Measurements from ENCODE around the gene KCTD21. TPM values are rescaled to one million over a fixed set of nuclear protein-coding genes. Genes with fewer than 3 reads are reported as not detected.
A peak's percentile ranks its signal among the peaks of the same experiment; 100 is the strongest.

Gene KCTD21
- total and polyA plus RNA-seq, 4 donors = 4.8 to 16.1 (median 10.8) TPM

- WGBS, 2 donors = 0% methylated on average over 1 of the region's 1 CpG
- intact Hi-C loops (cut with DNase I) = loop anchor here (5.0 kb wide), 5 partner anchors 38 to 413 kb away; partner anchors contain the start of genes GAB2 (in 1 of the 2), KCTD21 (in 1 of the 2) and USP35 (in 1 of the 2)
- H3K27me3 ChIP-seq (ENCODE audit: control insufficient read depth in 1 of 2, insufficient read depth in 2 of 2, low read length in 1 of 2) = no peaks in the 10 kb centered on the region
- H3K9me3 ChIP-seq (ENCODE audit: control insufficient read depth, low read length) = no peaks in the 10 kb centered on the region
- H3K4me3 ChIP-seq (ENCODE audit: low read length in 2 of 2) = no peak overlapping the region
- H3K27ac ChIP-seq (ENCODE audit: low read depth in 1 of 2, low read length in 2 of 2) = no peak overlapping the region
- no peaks in the 10 kb centered on the region for H3K36me3 ChIP-seq (ENCODE audit: control insufficient read depth in 1 of 2, insufficient read depth in 2 of 2, low read length in 1 of 2)
- peak in 1 of 2 donors; percentile 74 for DNase-seq
- ATAC-seq (ENCODE audit: low FRiP score) = peak; percentile 81
- H3K4me1 ChIP-seq (ENCODE audit: control insufficient read depth in 1 of 2, insufficient read depth in 2 of 2, low read length in 2 of 2) = no peaks in the 10 kb centered on the region
Measured at GRCh38 chr11:78149646-78150045, 38.8 kb downstream of the KCTD21 start.

GRCh38 chr11:78147807-78148206, 40.6 kb downstream of the KCTD21 start:
- intact Hi-C loops (cut with DNase I) = loop anchor here (5.0 kb wide), 4 partner anchors 44 to 414 kb away; partner anchors contain the start of gene GAB2 (in 1 of the 2)
- Histone ChIP-seq H3K36me3 (ENCODE audit: control insufficient read depth in 1 of 2, insufficient read depth in 2 of 2, low read length in 1 of 2) (no peaks in the 10 kb centered on the region), H3K9me3 (ENCODE audit: control insufficient read depth, low read length) (no peaks in the 10 kb centered on the region), H3K4me3 (ENCODE audit: low read length in 2 of 2) (no peak overlapping the region), H3K4me1 (ENCODE audit: control insufficient read depth in 1 of 2, insufficient read depth in 2 of 2, low read length in 2 of 2) (no peaks in the 10 kb centered on the region), H3K27me3 (ENCODE audit: control insufficient read depth in 1 of 2, insufficient read depth in 2 of 2, low read length in 1 of 2) (no peaks in the 10 kb centered on the region), H3K27ac (ENCODE audit: low read depth in 1 of 2, low read length in 2 of 2) (no peak overlapping the region)
- DNase-seq (peak in 1 of 2 donors; percentile 3), ATAC-seq (ENCODE audit: low FRiP score) (no peak)
- 95% methylated on average over 2 of the region's 2 CpGs for WGBS, 2 donors

DNA sequence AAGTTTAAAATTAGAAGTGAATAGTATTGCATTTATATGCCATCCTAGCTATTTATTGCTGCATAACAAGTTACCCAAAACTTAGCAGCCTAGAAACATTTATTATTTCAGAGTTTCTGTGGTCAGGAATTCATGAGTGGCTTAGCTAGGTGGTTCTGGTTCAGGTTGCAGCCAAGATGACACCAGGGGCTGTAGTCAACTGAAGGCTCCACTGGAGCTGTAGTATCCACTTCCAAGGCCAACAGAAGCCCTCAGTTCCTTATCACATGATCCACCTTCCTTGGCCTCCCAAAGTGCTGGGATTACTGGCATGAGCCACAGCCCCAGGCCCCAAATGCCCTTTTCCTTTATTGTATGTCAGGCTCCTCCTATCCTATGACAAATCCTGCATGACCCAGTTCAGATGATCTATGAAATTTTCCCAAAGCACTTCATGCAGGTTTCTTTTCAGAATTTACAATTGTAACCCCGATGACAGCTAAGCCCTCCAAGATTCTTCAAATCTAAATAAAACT, 42.9 kb downstream of the KCTD21 start:
- Histone ChIP-seq H3K27me3 (ENCODE audit: control insufficient read depth in 1 of 2, insufficient read depth in 2 of 2, low read length in 1 of 2) (no peaks in the 10 kb centered on the region), H3K4me3 (ENCODE audit: low read length in 2 of 2) (no peak overlapping the region), H3K9me3 (ENCODE audit: control insufficient read depth, low read length) (no peaks in the 10 kb centered on the region), H3K27ac (ENCODE audit: low read depth in 1 of 2, low read length in 2 of 2) (no peak overlapping the region), H3K4me1 (ENCODE audit: control insufficient read depth in 1 of 2, insufficient read depth in 2 of 2, low read length in 2 of 2) (no peaks in the 10 kb centered on the region), H3K36me3 (ENCODE audit: control insufficient read depth in 1 of 2, insufficient read depth in 2 of 2, low read length in 1 of 2) (no peaks in the 10 kb centered on the region)
- no peak for DNase-seq
- ATAC-seq (ENCODE audit: low FRiP score) = no peak
- WGBS, 2 donors = 65 to 74% methylated on average over 1 of the region's 1 CpG
- intact Hi-C loops (cut with DNase I) = loop anchor here (5.0 kb wide), 4 partner anchors 47 to 417 kb away; partner anchors contain the start of gene GAB2 (in 1 of the 2)

DNA sequence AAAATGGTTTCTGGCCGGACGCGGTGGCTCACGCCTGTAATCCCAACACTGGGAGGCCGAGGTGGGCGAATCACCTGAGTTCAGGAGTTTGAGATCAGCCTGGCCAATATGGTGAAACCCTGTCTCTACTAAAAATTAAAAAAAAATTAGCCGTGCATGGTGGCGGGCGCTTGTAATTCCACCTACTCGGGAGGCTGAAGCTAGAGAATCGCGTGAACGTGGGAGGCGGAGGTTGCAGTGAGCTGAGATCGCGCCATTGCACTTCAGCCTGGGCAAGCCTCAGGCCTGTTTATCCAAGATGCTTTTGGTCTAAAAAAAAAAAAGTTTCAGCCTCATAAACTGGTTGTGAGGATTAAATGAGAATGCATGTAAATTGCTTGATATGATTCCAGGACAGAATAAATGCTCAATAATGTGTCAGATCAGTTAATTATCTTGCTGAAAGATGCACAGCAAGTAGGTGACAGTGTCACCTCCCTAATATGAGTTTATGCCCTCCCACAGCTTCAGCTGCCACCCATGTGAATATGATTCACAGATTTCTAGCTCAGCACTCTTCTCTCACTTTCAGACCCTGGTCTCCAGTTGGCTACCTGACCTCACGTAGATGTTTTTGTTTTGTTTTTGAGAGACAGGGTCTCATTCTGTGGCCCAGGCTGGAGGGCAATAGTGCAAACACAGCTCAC, 47.9 kb downstream of the KCTD21 start:
- Histone ChIP-seq H3K36me3 (ENCODE audit: control insufficient read depth in 1 of 2, insufficient read depth in 2 of 2, low read length in 1 of 2) (no peaks in the 10 kb centered on the region), H3K4me1 (ENCODE audit: control insufficient read depth in 1 of 2, insufficient read depth in 2 of 2, low read length in 2 of 2) (no peaks in the 10 kb centered on the region), H3K4me3 (ENCODE audit: low read length in 2 of 2) (peak overlapping the region in 1 of 2 donors; percentile 69), H3K27ac (ENCODE audit: low read depth in 1 of 2, low read length in 2 of 2) (no peak overlapping the region), H3K9me3 (ENCODE audit: control insufficient read depth, low read length) (no peaks in the 10 kb centered on the region), H3K27me3 (ENCODE audit: control insufficient read depth in 1 of 2, insufficient read depth in 2 of 2, low read length in 1 of 2) (no peaks in the 10 kb centered on the region)
- DNase-seq (no peak), ATAC-seq (ENCODE audit: low FRiP score) (no peak)
- intact Hi-C loops (cut with DNase I) = loop anchor here in 1 of 2 donors (5.0 kb wide), 1 partner anchor 277 kb away; the partner anchor contains the start of gene GAB2
- 63 to 69% methylated on average over 17 of the region's 17 CpGs for WGBS, 2 donors

DNA sequence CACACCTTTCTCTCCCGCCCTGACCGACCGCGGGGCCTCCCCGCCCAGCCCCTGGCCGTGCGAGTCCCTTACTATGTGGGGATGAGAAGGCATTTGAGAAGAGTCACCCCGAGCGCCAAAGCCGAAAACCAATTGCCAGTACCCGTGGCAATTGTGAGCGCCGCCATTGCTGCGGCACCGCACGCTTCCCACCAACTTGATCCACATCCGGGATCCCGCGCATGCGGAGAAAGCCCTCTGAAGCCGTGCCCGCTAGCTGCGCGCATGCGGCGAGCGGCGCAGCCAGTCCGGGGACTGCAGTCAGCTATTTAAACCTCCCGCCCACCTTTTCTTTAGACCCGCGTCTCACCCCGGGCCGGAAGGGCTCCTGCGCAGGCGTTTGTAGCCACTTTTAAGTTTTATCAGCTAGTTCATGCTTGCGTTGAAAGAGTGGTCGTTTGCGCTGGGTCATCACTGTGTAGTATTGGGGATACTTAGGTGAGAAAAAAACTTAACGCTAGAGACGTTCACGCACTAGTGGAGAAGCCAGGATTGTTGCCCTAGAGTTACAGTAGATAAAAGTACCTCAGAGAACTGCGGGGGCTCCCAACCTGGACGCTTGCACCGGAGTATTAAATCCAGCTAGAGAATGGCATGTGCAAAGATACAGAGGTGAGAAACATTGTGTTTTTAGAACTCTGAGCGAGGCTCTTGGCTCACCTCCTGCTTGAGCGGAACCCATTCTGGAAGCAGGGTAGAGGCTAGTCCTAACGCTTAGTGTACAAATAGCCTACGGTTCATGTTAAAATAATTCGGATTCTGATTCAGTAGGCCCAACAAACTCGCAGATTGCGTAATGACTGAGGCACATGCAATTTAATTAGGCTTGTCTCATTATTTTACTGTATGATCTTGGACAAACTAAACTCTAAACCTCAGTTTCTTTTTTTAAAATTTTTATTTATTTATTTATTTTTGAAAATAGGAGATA, 48.7 kb downstream of the KCTD21 start, which contains the start of gene ALG8:
TSS of gene ALG8 (minus strand) at position 205 of the 970 bp plus-strand sequence. CDS start at position 167, 38 bp downstream.
- no peaks in the 10 kb centered on the region for H3K36me3 ChIP-seq (ENCODE audit: control insufficient read depth in 1 of 2, insufficient read depth in 2 of 2, low read length in 1 of 2)
- ATAC-seq (ENCODE audit: low FRiP score) (peak; percentile 98), DNase-seq (peak; percentile 97 to 99)
- no peaks in the 10 kb centered on the region for H3K9me3 ChIP-seq (ENCODE audit: control insufficient read depth, low read length)
- peak within 1 kb of the TSS; percentile 69 to 81 for H3K4me3 ChIP-seq (ENCODE audit: low read length in 2 of 2)
- WGBS, 2 donors = 1 to 2% methylated on average over 52 of the region's 52 CpGs
- intact Hi-C loops (cut with DNase I) = loop anchor here in 1 of 2 donors (2.0 to 5.0 kb wide), 2 partner anchors 49 to 278 kb away; partner anchors contain the start of genes GAB2, KCTD21 and USP35
- no peaks in the 10 kb centered on the region for H3K27me3 ChIP-seq (ENCODE audit: control insufficient read depth in 1 of 2, insufficient read depth in 2 of 2, low read length in 1 of 2)
- H3K27ac ChIP-seq (ENCODE audit: low read depth in 1 of 2, low read length in 2 of 2) = peak within 1 kb of the TSS in 1 of 2 donors; percentile 9
- H3K4me1 ChIP-seq (ENCODE audit: control insufficient read depth in 1 of 2, insufficient read depth in 2 of 2, low read length in 2 of 2) = no peaks in the 10 kb centered on the region

GRCh38 chr11:78138694-78139421, 49.6 kb downstream of the KCTD21 start:
- ATAC-seq (ENCODE audit: low FRiP score) (peak; percentile 16), DNase-seq (no peak)
- intact Hi-C loops (cut with DNase I) = loop anchor here in 1 of 2 donors (2.0 kb wide), 1 partner anchor 50 kb away; the partner anchor contains the start of genes KCTD21 and USP35
- no peaks in the 10 kb centered on the region for H3K9me3 ChIP-seq (ENCODE audit: control insufficient read depth, low read length)
- H3K27ac ChIP-seq (ENCODE audit: low read depth in 1 of 2, low read length in 2 of 2) = peak overlapping the region in 1 of 2 donors; percentile 9
- no peaks in the 10 kb centered on the region for H3K36me3 ChIP-seq (ENCODE audit: control insufficient read depth in 1 of 2, insufficient read depth in 2 of 2, low read length in 1 of 2)
- H3K4me3 ChIP-seq (ENCODE audit: low read length in 2 of 2) = peak overlapping the region; percentile 54 to 81
- no peaks in the 10 kb centered on the region for H3K4me1 ChIP-seq (ENCODE audit: control insufficient read depth in 1 of 2, insufficient read depth in 2 of 2, low read length in 2 of 2)
- no peaks in the 10 kb centered on the region for H3K27me3 ChIP-seq (ENCODE audit: control insufficient read depth in 1 of 2, insufficient read depth in 2 of 2, low read length in 1 of 2)
- WGBS, 2 donors = 21 to 22% methylated on average over 12 of the region's 12 CpGs

GRCh38 chr11:78138291-78138690, 50.1 kb downstream of the KCTD21 start:
- ATAC-seq (ENCODE audit: low FRiP score) (no peak), DNase-seq (no peak)
- intact Hi-C loops (cut with DNase I) = loop anchor here in 1 of 2 donors (2.0 kb wide), 1 partner anchor 51 kb away; the partner anchor contains the start of genes KCTD21 and USP35
- H3K9me3 ChIP-seq (ENCODE audit: control insufficient read depth, low read length) = no peaks in the 10 kb centered on the region
- no peaks in the 10 kb centered on the region for H3K27me3 ChIP-seq (ENCODE audit: control insufficient read depth in 1 of 2, insufficient read depth in 2 of 2, low read length in 1 of 2)
- H3K4me3 ChIP-seq (ENCODE audit: low read length in 2 of 2) = no peak overlapping the region
- H3K4me1 ChIP-seq (ENCODE audit: control insufficient read depth in 1 of 2, insufficient read depth in 2 of 2, low read length in 2 of 2) = no peaks in the 10 kb centered on the region
- no peak overlapping the region for H3K27ac ChIP-seq (ENCODE audit: low read depth in 1 of 2, low read length in 2 of 2)
- H3K36me3 ChIP-seq (ENCODE audit: control insufficient read depth in 1 of 2, insufficient read depth in 2 of 2, low read length in 1 of 2) = no peaks in the 10 kb centered on the region
- WGBS, 2 donors = 86 to 89% methylated on average over 3 to 4 of the region's 4 CpGs

Measured in aorta (tissue), 5 donors.